ENCODE measurements around the gene RMDN2.
"Not testable (repeated sequence)": the region's sequence is repeated elsewhere in the genome, so short reads cannot be mapped to it uniquely, and the experiment has no call there.

Gene RMDN2

DNA sequence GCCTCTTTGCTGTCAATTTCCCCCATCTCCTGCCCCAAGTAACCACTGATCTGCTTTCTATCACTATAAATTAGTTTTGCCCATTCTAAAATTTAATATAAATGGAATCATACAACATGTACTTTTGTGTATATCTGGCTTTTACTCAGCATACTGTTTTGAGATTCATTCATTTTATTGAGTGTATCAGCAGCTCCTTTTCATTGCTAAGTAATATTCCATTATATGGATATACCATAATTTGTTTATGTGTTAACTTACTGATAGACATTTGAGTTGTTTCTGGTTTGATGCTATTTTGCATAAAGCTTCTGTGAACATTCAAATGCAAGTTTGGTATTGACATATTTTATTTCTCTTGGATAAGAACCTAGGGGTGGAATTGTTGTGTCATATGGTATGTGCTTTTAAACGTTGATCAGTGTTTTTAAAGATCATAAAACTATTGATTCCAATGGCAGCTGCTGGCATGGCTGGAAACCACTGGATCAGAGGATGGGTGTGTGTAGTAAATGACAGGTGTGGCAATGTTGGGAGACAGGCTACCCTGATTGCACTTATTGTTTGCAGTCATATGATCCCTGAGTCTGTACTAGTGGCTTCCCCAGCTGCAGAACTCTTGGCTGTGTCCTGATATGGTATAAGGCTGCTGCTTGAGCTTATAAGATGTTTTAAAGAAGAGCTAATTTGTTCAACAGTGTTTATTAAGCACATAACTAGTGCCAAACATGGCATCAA lies 75.6 kb downstream of the RMDN2 start:
- TF ChIP-seq, protein P1, sequence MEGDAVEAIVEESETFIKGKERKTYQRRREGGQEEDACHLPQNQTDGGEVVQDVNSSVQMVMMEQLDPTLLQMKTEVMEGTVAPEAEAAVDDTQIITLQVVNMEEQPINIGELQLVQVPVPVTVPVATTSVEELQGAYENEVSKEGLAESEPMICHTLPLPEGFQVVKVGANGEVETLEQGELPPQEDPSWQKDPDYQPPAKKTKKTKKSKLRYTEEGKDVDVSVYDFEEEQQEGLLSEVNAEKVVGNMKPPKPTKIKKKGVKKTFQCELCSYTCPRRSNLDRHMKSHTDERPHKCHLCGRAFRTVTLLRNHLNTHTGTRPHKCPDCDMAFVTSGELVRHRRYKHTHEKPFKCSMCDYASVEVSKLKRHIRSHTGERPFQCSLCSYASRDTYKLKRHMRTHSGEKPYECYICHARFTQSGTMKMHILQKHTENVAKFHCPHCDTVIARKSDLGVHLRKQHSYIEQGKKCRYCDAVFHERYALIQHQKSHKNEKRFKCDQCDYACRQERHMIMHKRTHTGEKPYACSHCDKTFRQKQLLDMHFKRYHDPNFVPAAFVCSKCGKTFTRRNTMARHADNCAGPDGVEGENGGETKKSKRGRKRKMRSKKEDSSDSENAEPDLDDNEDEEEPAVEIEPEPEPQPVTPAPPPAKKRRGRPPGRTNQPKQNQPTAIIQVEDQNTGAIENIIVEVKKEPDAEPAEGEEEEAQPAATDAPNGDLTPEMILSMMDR (IDR thresholded peaks at IDR 0.05; ENCODE audit: low read depth, low read length) = no peak
- no peak for DNase-seq (ENCODE audit: extremely low read depth, low read depth)

- not testable (repeated sequence) for DNase-seq (ENCODE audit: extremely low read depth, low read depth)
Measured at GRCh38 chr2:38010187-38010586, 85.1 kb downstream of the RMDN2 start.

DNA sequence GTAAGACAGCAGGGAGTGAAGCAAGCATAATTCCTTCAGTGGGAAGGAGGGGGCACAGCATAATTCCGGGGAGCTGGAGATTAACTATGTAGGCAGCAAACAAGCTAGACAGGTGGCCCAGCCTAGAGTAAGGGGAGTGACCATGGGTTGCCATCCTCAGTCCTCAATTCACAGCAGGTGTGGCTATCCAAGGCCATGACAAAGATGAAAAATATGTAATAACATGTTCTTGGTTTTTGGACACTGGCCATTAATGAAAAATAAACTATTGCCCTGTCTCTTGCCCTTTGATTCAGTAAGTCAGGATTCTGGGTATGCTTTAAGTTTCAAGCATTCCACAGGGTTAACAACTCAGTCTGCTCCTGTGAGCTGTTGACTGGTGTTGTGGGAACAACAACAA lies 85.9 kb downstream of the RMDN2 start:
- TF ChIP-seq, protein P1 (IDR thresholded peaks at IDR 0.05; ENCODE audit: low read depth, low read length) = no peak

DNA sequence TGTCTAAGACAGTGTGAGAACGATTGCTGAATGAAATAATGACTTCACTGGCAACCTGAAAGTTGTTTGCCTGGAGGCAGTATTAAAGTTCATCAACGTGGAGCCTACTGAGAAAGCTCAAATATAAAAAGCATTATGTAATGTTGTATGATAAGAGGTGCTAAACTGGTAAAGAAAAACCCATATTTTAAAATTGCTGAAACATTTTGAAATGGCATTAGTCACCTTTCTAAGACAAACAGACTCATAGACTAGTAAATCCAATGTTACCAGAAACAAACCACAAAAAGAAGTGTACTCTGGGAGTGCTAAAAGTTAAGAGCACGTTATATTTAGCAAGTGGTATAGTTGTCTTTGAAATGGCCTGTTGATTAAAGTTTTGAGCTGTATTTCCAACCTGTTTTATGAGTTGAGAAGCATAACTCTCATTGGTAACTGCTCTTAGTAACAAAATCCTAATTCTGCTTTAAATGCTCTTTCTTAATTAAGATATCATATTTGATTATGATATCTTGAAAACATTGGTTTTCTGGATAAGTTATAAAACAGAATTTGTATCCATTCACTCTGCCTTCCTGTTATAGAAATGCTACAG lies 88.2 kb downstream of the RMDN2 start:
- TF ChIP-seq, protein P1 (IDR thresholded peaks at IDR 0.05; ENCODE audit: low read depth, low read length) = no peak
- no peak for DNase-seq (ENCODE audit: extremely low read depth, low read depth)

More for the DNA sequence above, 85.9 kb downstream of the RMDN2 start:
- DNase-seq (ENCODE audit: extremely low read depth, low read depth) = no peak

GRCh38 chr2:38016219-38016618 lies 91.1 kb downstream of the RMDN2 start:
- no peak for DNase-seq (ENCODE audit: extremely low read depth, low read depth)
- TF ChIP-seq, protein P1 (IDR thresholded peaks at IDR 0.05; ENCODE audit: low read depth, low read length) = no peak

- TF ChIP-seq, protein P1 (IDR thresholded peaks at IDR 0.05; ENCODE audit: low read depth, low read length) = no peak
- DNase-seq (ENCODE audit: extremely low read depth, low read depth) = no peak
Measured at GRCh38 chr2:38017836-38018235, 92.7 kb downstream of the RMDN2 start.

DNA sequence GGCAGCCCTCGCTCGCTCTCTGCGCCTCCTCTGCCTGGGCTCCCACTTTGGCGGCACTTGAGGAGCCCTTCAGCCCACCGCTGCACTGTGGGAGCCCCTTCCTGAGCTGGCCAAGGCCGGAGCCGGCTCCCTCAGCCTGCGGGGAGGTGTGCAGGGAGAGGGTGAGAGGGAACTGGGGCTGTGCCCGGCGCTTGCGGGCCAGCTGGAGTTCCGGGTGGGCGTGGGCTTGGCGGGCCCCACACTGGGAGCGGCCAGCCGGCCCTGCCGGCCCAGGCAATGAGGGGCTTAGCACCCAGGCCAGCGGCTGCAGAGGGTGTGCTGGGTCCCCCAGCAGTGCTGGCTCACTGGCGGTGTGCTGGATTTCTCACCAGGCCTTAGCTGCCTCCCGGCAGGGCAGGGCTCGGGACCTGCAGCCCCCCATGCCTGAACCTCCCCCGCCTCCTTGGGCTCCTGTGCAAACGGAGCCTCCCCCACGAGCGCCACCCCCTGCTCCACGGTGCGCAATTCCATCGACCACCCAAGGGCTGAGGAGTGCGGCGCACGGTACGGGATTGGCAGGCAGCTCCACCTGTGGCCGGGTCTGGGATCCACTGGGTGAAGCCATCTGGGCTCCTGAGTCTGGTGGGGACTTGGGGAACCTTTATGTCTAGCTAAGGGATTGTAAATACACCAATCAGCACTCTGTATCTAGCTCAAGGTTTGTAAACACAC lies 95.4 kb downstream of the RMDN2 start:
- DNase-seq (ENCODE audit: extremely low read depth, low read depth) = not testable (repeated sequence)

- DNase-seq (ENCODE audit: extremely low read depth, low read depth) = no peak
- TF ChIP-seq, protein P1 (IDR thresholded peaks at IDR 0.05; ENCODE audit: low read depth, low read length) = no peak
Measured at GRCh38 chr2:38021589-38021988, 96.5 kb downstream of the RMDN2 start.
